ENCODE measurements around the gene SCFD2.

- no peak for TF ChIP-seq FOXK2 (IDR thresholded peaks at IDR 0.05)
- TF ChIP-seq TARDBP (IDR thresholded peaks at IDR 0.05), result no peak
- no peak for TF ChIP-seq PKNOX1 (IDR thresholded peaks at IDR 0.05)
- no peak for TF ChIP-seq SP1 (IDR thresholded peaks at IDR 0.05)
- TF ChIP-seq SUZ12 (IDR thresholded peaks at IDR 0.05), result no peak
- no peak for TF ChIP-seq LEF1 (IDR thresholded peaks at IDR 0.05; ENCODE audit: borderline replicate concordance)
- TF ChIP-seq ARNT (IDR thresholded peaks at IDR 0.05), result no peak
Observed at GRCh38 chr4:53192496-53192895, 173.4 kb downstream of the SCFD2 start.
